Measurements from ENCODE around the gene CBR1. TPM values are rescaled to one million over a fixed set of nuclear protein-coding genes. Genes with fewer than 3 reads are reported as not detected.
A peak's percentile ranks its signal among the peaks of the same experiment; 100 is the strongest.

CBR1 gene
- total RNA-seq (2021) (81.8 and 84.8 TPM in 2 replicates), Bru-seq, nascent RNA (percentile 85 among the genes with signal in this experiment), BruChase-seq, experiment 1, labeled RNA remaining after a 2-hour chase (percentile 78 among the genes with signal in this experiment), BruChase-seq, experiment 2, labeled RNA remaining after a 6-hour chase (percentile 89 among the genes with signal in this experiment)
- long read RNA-seq, transcript CBR1-201 (3 exons, 1,293 nt) = major isoform, 252 of 270 reads
- long read RNA-seq, partial matches to known transcripts = 16 of 270 reads
- long read RNA-seq, other reads (novel, unspliced or antisense) = 1 of 270 reads

DNA sequence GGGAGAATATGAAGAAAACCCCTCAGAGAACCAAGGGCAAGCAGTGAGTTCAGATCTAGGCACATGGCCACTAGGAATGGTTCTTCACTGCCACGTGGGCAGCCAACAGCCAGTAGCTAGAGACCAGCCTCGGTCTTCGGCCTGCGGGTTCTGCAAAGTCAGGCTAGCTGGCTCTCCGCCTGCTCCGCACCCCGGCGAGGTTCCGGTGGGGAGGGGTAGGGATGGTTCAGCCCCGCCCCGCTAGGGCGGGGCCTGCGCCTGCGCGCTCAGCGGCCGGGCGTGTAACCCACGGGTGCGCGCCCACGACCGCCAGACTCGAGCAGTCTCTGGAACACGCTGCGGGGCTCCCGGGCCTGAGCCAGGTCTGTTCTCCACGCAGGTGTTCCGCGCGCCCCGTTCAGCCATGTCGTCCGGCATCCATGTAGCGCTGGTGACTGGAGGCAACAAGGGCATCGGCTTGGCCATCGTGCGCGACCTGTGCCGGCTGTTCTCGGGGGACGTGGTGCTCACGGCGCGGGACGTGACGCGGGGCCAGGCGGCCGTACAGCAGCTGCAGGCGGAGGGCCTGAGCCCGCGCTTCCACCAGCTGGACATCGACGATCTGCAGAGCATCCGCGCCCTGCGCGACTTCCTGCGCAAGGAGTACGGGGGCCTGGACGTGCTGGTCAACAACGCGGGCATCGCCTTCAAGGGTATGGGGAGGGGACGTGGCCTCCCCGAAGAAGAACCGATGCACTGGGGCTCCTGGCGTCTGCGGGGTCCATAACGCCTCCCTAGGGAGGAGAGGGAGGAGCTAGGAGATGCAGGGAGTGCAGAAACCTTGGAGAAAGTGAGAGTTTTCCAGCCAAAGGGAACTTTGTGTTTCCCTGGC is at the start of gene CBR1:
Gene CBR1, plus strand, starts transcription at position 312 of the 871 bp plus-strand sequence. Its CDS starts 92 bp downstream, at position 404.
- no peak for TF ChIP-seq EZH2 (IDR thresholded peaks at IDR 0.05; ENCODE audit: borderline replicate concordance, low read depth, low read length, poor library complexity, severe bottlenecking)
- TF ChIP-seq, protein P1, sequence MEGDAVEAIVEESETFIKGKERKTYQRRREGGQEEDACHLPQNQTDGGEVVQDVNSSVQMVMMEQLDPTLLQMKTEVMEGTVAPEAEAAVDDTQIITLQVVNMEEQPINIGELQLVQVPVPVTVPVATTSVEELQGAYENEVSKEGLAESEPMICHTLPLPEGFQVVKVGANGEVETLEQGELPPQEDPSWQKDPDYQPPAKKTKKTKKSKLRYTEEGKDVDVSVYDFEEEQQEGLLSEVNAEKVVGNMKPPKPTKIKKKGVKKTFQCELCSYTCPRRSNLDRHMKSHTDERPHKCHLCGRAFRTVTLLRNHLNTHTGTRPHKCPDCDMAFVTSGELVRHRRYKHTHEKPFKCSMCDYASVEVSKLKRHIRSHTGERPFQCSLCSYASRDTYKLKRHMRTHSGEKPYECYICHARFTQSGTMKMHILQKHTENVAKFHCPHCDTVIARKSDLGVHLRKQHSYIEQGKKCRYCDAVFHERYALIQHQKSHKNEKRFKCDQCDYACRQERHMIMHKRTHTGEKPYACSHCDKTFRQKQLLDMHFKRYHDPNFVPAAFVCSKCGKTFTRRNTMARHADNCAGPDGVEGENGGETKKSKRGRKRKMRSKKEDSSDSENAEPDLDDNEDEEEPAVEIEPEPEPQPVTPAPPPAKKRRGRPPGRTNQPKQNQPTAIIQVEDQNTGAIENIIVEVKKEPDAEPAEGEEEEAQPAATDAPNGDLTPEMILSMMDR (conservative IDR thresholded peaks at IDR 0.05; ENCODE audit: low read depth, low read length) = no peak
- POLR2A ChIA-PET (ENCODE audit: low non-redundant PET) = interaction anchor here (0.6 kb wide), 1 partner anchor 250 kb away, joined by 4 read pairs; the partner anchor contains the start of gene MORC3
- DNase-seq (ENCODE audit: low spot score) = peak; percentile 95
- BruUV-seq (replicated peaks) = no TSS peak
- no peaks in the 10 kb centered on the region for H3K27me3 ChIP-seq (replicated peaks; ENCODE audit: insufficient read depth, low read depth, low read length, poor library complexity)
- CTCF ChIA-PET = interaction anchor here (0.7 kb wide), 1 partner anchor 1944 kb away, joined by 3 read pairs; no protein-coding TSS in a partner anchor
- intact Hi-C loops (cut with micrococcal nuclease; ENCODE audit: unreplicated experiment) = no loop called here
- peaks cover 19% of the 10 kb centered on the region for H3K9me3 ChIP-seq (ENCODE audit: low read depth, low read length, poor library complexity, severe bottlenecking)
- H3K4me3 ChIP-seq (ENCODE audit: low read depth, low read length, poor library complexity, severe bottlenecking) = peak within 1 kb of the TSS; percentile 71
- H3K4me1 ChIP-seq (ENCODE audit: insufficient read depth, low read length, poor library complexity, severe bottlenecking) = peaks cover 13% of the 10 kb centered on the region
- H3K36me3 ChIP-seq (ENCODE audit: insufficient read depth, low read length, poor library complexity, severe bottlenecking) = peaks cover 16% of the 10 kb centered on the region
- peak within 1 kb of the TSS; percentile 57 for H3K27ac ChIP-seq (ENCODE audit: low read depth, low read length, poor library complexity, severe bottlenecking)

DNA sequence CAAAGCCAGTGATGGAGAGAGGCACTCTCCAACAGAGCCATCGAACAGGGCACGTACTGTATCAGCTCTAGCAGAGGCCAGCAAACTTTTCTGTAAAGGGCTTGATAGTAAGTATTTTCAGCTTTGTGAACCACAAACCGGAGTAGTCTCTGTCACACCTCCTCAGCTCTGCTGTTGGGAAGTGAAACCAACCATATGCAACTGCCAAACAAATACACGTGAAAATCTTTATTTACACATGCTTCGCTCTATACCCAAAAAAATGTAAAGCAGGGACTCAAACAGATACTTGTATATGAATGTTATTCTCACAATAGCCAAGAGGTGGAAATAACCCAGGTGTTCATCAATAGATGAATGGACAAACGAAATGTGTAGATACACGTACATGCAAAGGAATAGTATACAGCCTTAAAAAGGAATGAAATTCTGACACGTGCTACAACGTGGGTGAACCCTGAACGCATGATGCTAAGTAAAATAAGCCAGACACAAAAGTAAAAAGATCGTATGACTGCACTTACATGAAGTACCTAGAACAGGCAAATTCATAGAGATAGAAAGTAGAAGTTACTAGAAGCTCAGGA is 48.5 kb upstream of the CBR1 start:
- no peaks in the 10 kb centered on the region for H3K36me3 ChIP-seq (ENCODE audit: insufficient read depth, low read length, poor library complexity, severe bottlenecking)
- DNase-seq (ENCODE audit: low spot score) = no peak
- TF ChIP-seq, protein P1 (conservative IDR thresholded peaks at IDR 0.05; ENCODE audit: low read depth, low read length) = no peak
- no peak for TF ChIP-seq EZH2 (IDR thresholded peaks at IDR 0.05; ENCODE audit: borderline replicate concordance, low read depth, low read length, poor library complexity, severe bottlenecking)
- H3K4me3 ChIP-seq (ENCODE audit: low read depth, low read length, poor library complexity, severe bottlenecking) = no peak overlapping the region
- intact Hi-C loops (cut with micrococcal nuclease; ENCODE audit: unreplicated experiment) = no loop called here
- ChIA-PET POLR2A (ENCODE audit: low non-redundant PET) (no interaction called here), CTCF (no interaction called here)
- no peak overlapping the region for H3K27ac ChIP-seq (ENCODE audit: low read depth, low read length, poor library complexity, severe bottlenecking)
- H3K27me3 ChIP-seq (replicated peaks; ENCODE audit: insufficient read depth, low read depth, low read length, poor library complexity) = no peaks in the 10 kb centered on the region
- BruUV-seq (replicated peaks) = no TSS peak
- no peaks in the 10 kb centered on the region for H3K9me3 ChIP-seq (ENCODE audit: low read depth, low read length, poor library complexity, severe bottlenecking)
- no peaks in the 10 kb centered on the region for H3K4me1 ChIP-seq (ENCODE audit: insufficient read depth, low read length, poor library complexity, severe bottlenecking)

DNA sequence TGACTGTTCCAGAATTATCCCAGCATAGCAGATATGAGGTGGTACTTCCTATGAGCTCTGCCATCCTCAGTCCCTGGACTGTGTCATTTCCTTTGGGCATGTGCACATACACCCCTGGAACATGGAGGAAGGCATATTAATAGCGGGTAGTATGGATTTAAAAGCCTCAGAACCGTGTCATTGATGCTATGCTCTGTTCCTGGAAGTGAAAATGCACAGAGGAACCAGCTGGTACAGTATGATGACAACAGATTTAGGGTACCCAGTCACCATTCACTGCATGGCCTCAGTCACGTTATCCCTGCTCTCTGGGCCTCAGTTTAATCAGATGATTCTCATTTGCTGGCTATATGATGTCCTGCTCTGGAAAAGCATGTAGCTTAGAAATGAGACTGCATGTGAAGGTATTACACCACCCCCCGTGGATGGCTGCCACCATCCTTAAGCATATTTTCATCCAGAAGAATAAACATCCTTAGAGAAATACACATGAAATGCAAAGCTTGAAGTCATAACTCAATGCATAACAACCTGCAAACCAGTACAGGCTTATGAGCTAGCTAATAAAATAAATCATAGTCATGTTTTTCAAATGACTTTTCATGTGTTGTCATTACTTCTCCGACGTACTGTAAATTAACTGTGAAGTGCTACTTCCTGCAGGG is 47.3 kb upstream of the CBR1 start:
- Histone ChIP-seq H3K27me3 (replicated peaks; ENCODE audit: insufficient read depth, low read depth, low read length, poor library complexity) (no peaks in the 10 kb centered on the region), H3K9me3 (ENCODE audit: low read depth, low read length, poor library complexity, severe bottlenecking) (no peaks in the 10 kb centered on the region), H3K27ac (ENCODE audit: low read depth, low read length, poor library complexity, severe bottlenecking) (no peak overlapping the region), H3K4me1 (ENCODE audit: insufficient read depth, low read length, poor library complexity, severe bottlenecking) (no peaks in the 10 kb centered on the region), H3K36me3 (ENCODE audit: insufficient read depth, low read length, poor library complexity, severe bottlenecking) (no peaks in the 10 kb centered on the region), H3K4me3 (ENCODE audit: low read depth, low read length, poor library complexity, severe bottlenecking) (no peak overlapping the region)
- DNase-seq (ENCODE audit: low spot score) = no peak
- BruUV-seq (replicated peaks) = no TSS peak
- ChIA-PET POLR2A (ENCODE audit: low non-redundant PET) (no interaction called here), CTCF (interaction anchor here (1.2 kb wide), 1 partner anchor 1277 kb away, joined by 3 read pairs; no protein-coding TSS in a partner anchor)
- intact Hi-C loops (cut with micrococcal nuclease; ENCODE audit: unreplicated experiment) = no loop called here
- TF ChIP-seq, protein P1 (conservative IDR thresholded peaks at IDR 0.05; ENCODE audit: low read depth, low read length) = no peak
- TF ChIP-seq EZH2 (IDR thresholded peaks at IDR 0.05; ENCODE audit: borderline replicate concordance, low read depth, low read length, poor library complexity, severe bottlenecking) = no peak

All from A673 (cell line).